GM23338 (cell line): ENCODE results near the gene PRKAG1. TPM values are rescaled to one million over a fixed set of nuclear protein-coding genes. Genes with fewer than 3 reads are reported as not detected.

Experiments used
- ATAC-seq: fragments of 200-7000 bp; cut with Tn5 transposase; 3 replicates; pipeline ENCODE4 v1.9.1; 2020
- DNase-seq: peaks from one replicate; pipeline ENCODE4 v3.0.0-alpha.2; 2015; ENCODE audit warnings: low spot score
- H2AFZ ChIP-seq: fragments of 200-600 bp; sonication (generic); 2 replicates; pipeline ENCODE4 v1.8.0; 2016; ENCODE audit warnings: antibody characterized with exemption, mild to moderate bottlenecking, moderate library complexity
- H3F3A ChIP-seq: fragments of 200-600 bp; sonication (generic); replicated peaks from 2 replicates; pipeline ENCODE4 v1.8.0; 2017; ENCODE audit warnings: antibody characterized with exemption, mixed run types, low read depth
- H3K27ac ChIP-seq: fragments of 200-600 bp; sonication (generic); 2 replicates; pipeline ENCODE4 v1.6.1; 2016; ENCODE audit warnings: low read depth
- H3K27me3 ChIP-seq: fragments of 200-600 bp; sonication (generic); 2 replicates; pipeline ENCODE4 v1.8.0; 2016; ENCODE audit warnings: mild to moderate bottlenecking, mixed run types, moderate library complexity; ENCODE audit not compliant: insufficient read depth
- H3K36me3 ChIP-seq: fragments of 200-600 bp; sonication (generic); 2 replicates; pipeline ENCODE4 v1.8.0; 2016; ENCODE audit warnings: mild to moderate bottlenecking; ENCODE audit not compliant: insufficient read depth
- H3K4me1 ChIP-seq: fragments of 200-600 bp; sonication (generic); 2 replicates; pipeline ENCODE4 v1.8.0; 2016; ENCODE audit warnings: mild to moderate bottlenecking, moderate library complexity; ENCODE audit not compliant: insufficient read depth
- H3K4me2 ChIP-seq: fragments of 200-600 bp; sonication (generic); 2 replicates; pipeline ENCODE4 v1.7.1; 2017; ENCODE audit warnings: mixed run types
- H3K4me3 ChIP-seq: fragments of 200-600 bp; sonication (generic); 2 replicates; pipeline ENCODE4 v1.6.1; 2016; ENCODE audit warnings: mixed run types
- H3K79me2 ChIP-seq: fragments of 200-600 bp; sonication (generic); replicated peaks from 2 replicates; pipeline ENCODE4 v1.8.0; 2017; ENCODE audit warnings: mild to moderate bottlenecking; ENCODE audit not compliant: insufficient read depth
- H3K9me2 ChIP-seq: fragments of 200-600 bp; sonication (generic); 2 replicates; pipeline ENCODE4 v1.8.0; 2017; ENCODE audit not compliant: insufficient read depth
- H4K20me1 ChIP-seq: fragments of 200-600 bp; sonication (generic); replicated peaks from 2 replicates; pipeline ENCODE4 v1.8.0; 2017; ENCODE audit warnings: mild to moderate bottlenecking; ENCODE audit not compliant: insufficient read depth
- H3K27ac Mint-ChIP-seq: 2 replicates; pipeline ENCODE4 v1.8.0; 2020; ENCODE audit warnings: inconsistent platforms, mild to moderate bottlenecking, moderate library complexity, mixed read lengths
- H3K27me3 Mint-ChIP-seq: 3 replicates; pipeline ENCODE4 v1.8.0; 2022; ENCODE audit warnings: low read depth, mild to moderate bottlenecking, moderate library complexity, mixed read lengths, inconsistent platforms; ENCODE audit not compliant: insufficient read depth, poor library complexity
- H3K36me3 Mint-ChIP-seq: 3 replicates; pipeline ENCODE4 v1.8.0; 2021; ENCODE audit warnings: low read depth, mild to moderate bottlenecking, inconsistent platforms, moderate library complexity, mixed read lengths
- H3K4me1 Mint-ChIP-seq: 3 replicates; pipeline ENCODE4 v1.8.0; 2020; ENCODE audit warnings: mild to moderate bottlenecking, inconsistent platforms, mixed read lengths
- H3K4me3 Mint-ChIP-seq: 3 replicates; pipeline ENCODE4 v1.8.0; 2021; ENCODE audit warnings: moderate library complexity, mild to moderate bottlenecking, inconsistent platforms, mixed read lengths
- H3K9me3 Mint-ChIP-seq: 3 replicates; pipeline ENCODE4 v1.8.0; 2020; ENCODE audit warnings: moderate library complexity, mild to moderate bottlenecking, inconsistent platforms, mixed read lengths
- CREB1 ChIP-seq: fragments of 250-450 bp; sonication (Bioruptor Pico); IDR thresholded peaks from 2 replicates; pipeline ENCODE4 v1.5.0; 2020; ENCODE audit warnings: low read depth, mild to moderate bottlenecking, moderate library complexity
- CTCF ChIP-seq, 2 experiments: fragments of 200-600 bp in 1 of 2; sonication (generic) in 1 of 2; conservative IDR thresholded peaks; 2 replicates each; pipeline versions ENCODE4 v1.5.1 to v1.6.1; 2016 to 2017; ENCODE audit warnings: antibody characterized with exemption in 2 of 2, low read depth in 2 of 2, mild to moderate bottlenecking in 2 of 2, moderate library complexity in 1 of 2
- ETS1 ChIP-seq: IDR thresholded peaks from 2 replicates; pipeline ENCODE4 v1.6.1; 2016; ENCODE audit warnings: antibody characterized with exemption
- EZH2 ChIP-seq: fragments of 200-600 bp; sonication (generic); IDR thresholded peaks from one replicate; pipeline ENCODE4 v1.8.0; 2017; ENCODE audit warnings: antibody characterized with exemption, mild to moderate bottlenecking, low read depth; ENCODE audit not compliant: unreplicated experiment
- EZH2phosphoT487 ChIP-seq: fragments of 200-600 bp; sonication (generic); IDR thresholded peaks from one replicate; pipeline ENCODE4 v1.8.1; 2018; ENCODE audit warnings: antibody characterized with exemption; ENCODE audit not compliant: unreplicated experiment
- JUNB ChIP-seq: IDR thresholded peaks from one replicate; pipeline ENCODE4 v1.6.1; 2016; ENCODE audit warnings: antibody characterized with exemption; ENCODE audit not compliant: unreplicated experiment
- NANOG ChIP-seq: IDR thresholded peaks from 2 replicates; pipeline ENCODE4 v1.6.1; 2016; ENCODE audit warnings: antibody characterized with exemption, borderline replicate concordance
- POLR2AphosphoS5 ChIP-seq: IDR thresholded peaks from 2 replicates; pipeline ENCODE4 v1.6.1; 2016; ENCODE audit warnings: antibody characterized with exemption, low read depth
- REST ChIP-seq: IDR thresholded peaks from one replicate; pipeline ENCODE4 v1.6.1; 2018; ENCODE audit warnings: antibody characterized with exemption; ENCODE audit not compliant: unreplicated experiment
- STAT1 ChIP-seq: IDR thresholded peaks from one replicate; pipeline ENCODE4 v1.6.1; 2016; ENCODE audit warnings: antibody characterized with exemption; ENCODE audit not compliant: unreplicated experiment
- ZNF114 ChIP-seq: fragments of 250-450 bp; sonication (Bioruptor Pico); IDR thresholded peaks from 2 replicates; pipeline ENCODE4 v1.5.0; 2020; ENCODE audit warnings: mild to moderate bottlenecking, moderate library complexity
- ZNF331 ChIP-seq: fragments of 250-450 bp; sonication (Bioruptor Pico); IDR thresholded peaks from 2 replicates; pipeline ENCODE4 v1.5.0; 2020; ENCODE audit warnings: low read depth, mild to moderate bottlenecking, moderate library complexity
- ZNF462 ChIP-seq: fragments of 250-450 bp; sonication (Bioruptor Pico); IDR thresholded peaks from 2 replicates; pipeline ENCODE4 v1.5.0; 2020; ENCODE audit warnings: mild to moderate bottlenecking, moderate library complexity
- polyA plus RNA-seq: library from polyadenylated mRNA; unstranded; fragments of >200 nt; fragmentation: Nextera tagmentation; extraction: Ambion mirVana; gene quantifications from 2 replicates; pipeline ENCODE4 v1.2.1, GENCODE V29; 2016
- total RNA-seq: library from RNA; depleted of rRNA; stranded (reverse); fragments of >200 nt; shearing (Covaris generic); gene quantifications from 2 replicates; pipeline ENCODE4 v1.2.3, GENCODE V29; 2014

Gene PRKAG1
- total and polyA plus RNA-seq, 2 experiments from 2014 or later, result 19.9 to 35.4 TPM

GRCh38 chr12:49026678-49027480 lies 8.3 kb upstream of the PRKAG1 start:
- Mint-ChIP-seq H3K4me1 (no peaks in the 10 kb centered on the region), H3K9me3 (no peaks in the 10 kb centered on the region), H3K27me3 (peaks cover 6% of the 10 kb centered on the region), H3K36me3 (peaks cover 82% of the 10 kb centered on the region), H3K4me3 (no peak overlapping the region), H3K27ac (no peak overlapping the region)
- TF ChIP-seq ETS1 (no peak), ZNF114 (CRISPR knock-in tag) (no peak), EZH2 (no peak), ZNF462 (CRISPR knock-in tag) (no peak), STAT1 (no peak), EZH2phosphoT487 (no peak), NANOG (no peak), CTCF (conservative IDR thresholded peaks at IDR 0.05; ENCODE audit: low read depth in 2 of 2) (no peak), REST (no peak), JUNB (no peak), ZNF331 (CRISPR knock-in tag) (no peak), CREB1 (CRISPR knock-in tag) (no peak), POLR2AphosphoS5 (no peak)
- Histone ChIP-seq H4K20me1 (peaks cover 19% of the 10 kb centered on the region), H3K79me2 (no peaks in the 10 kb centered on the region), H3K27me3 (no peaks in the 10 kb centered on the region), H3K4me2 (no peak overlapping the region), H3K36me3 (peaks cover 53% of the 10 kb centered on the region), H3K27ac (no peak overlapping the region), H3K4me3 (no peak overlapping the region), H3K9me2 (no peaks in the 10 kb centered on the region), H3K4me1 (no peaks in the 10 kb centered on the region), H2AFZ (no peak overlapping the region), H3F3A (no peaks in the 10 kb centered on the region)
- ATAC-seq (no peak), DNase-seq (no peak)
